Skin epidermis (tissue), 12 donors: ENCODE measurements around the gene RXFP1.

Experiments used
- H3K27ac ChIP-seq, 21 experiments: fragments of 200-600 bp; sonication (generic) in 11 of 21; one replicate each; pipeline ENCODE4 v1.5.0; 2020; ENCODE audit warnings: mild to moderate bottlenecking in 3 of 21, inconsistent platforms in 2 of 21, moderate library complexity in 2 of 21
- H3K4me3 ChIP-seq, 7 experiments: fragments of 200-600 bp; sonication (generic) in 2 of 7; one replicate each; pipeline ENCODE4 v1.5.0; 2020; ENCODE audit warnings: inconsistent platforms in 2 of 7, mild to moderate bottlenecking in 2 of 7, moderate library complexity in 1 of 7

RXFP1 gene

GRCh38 chr4:158521484-158522088 lies at the start of gene RXFP1:
TSS of gene RXFP1 (plus strand) at chr4:158521882. CDS start at chr4:158521977, 95 bp downstream.
- H3K27ac ChIP-seq, result no peak within 1 kb of the TSS
- no peak within 1 kb of the TSS for H3K4me3 ChIP-seq

GRCh38 chr4:158481811-158482210 lies 39.9 kb upstream of the RXFP1 start:
- no peak overlapping the region for H3K4me3 ChIP-seq

GRCh38 chr4:158484173-158484885 lies 37.4 kb upstream of the RXFP1 start:
- Histone ChIP-seq H3K27ac (no peak overlapping the region), H3K4me3 (no peak overlapping the region)

More at GRCh38 chr4:158481811-158482210, 39.9 kb upstream of the RXFP1 start:
- no peak overlapping the region for H3K27ac ChIP-seq

- H3K27ac ChIP-seq, result no peak overlapping the region
These were observed 31.1 kb upstream of the RXFP1 start for GRCh38 chr4:158490629-158491028.

GRCh38 chr4:158492391-158492790 lies 29.3 kb upstream of the RXFP1 start:
- Histone ChIP-seq H3K27ac (no peak overlapping the region), H3K4me3 (no peak overlapping the region)

More at GRCh38 chr4:158490629-158491028, 31.1 kb upstream of the RXFP1 start:
- H3K4me3 ChIP-seq, result no peak overlapping the region

GRCh38 chr4:158496030-158496741 lies 25.5 kb upstream of the RXFP1 start:
- Histone ChIP-seq H3K4me3 (no peak overlapping the region), H3K27ac (no peak overlapping the region)

- Histone ChIP-seq H3K4me3 (no peak overlapping the region), H3K27ac (no peak overlapping the region)
These were observed 21.6 kb upstream of the RXFP1 start for GRCh38 chr4:158500054-158500453.

GRCh38 chr4:158513256-158513655 lies 8.4 kb upstream of the RXFP1 start:
- H3K27ac ChIP-seq, result no peak overlapping the region
- no peak overlapping the region for H3K4me3 ChIP-seq

GRCh38 chr4:158519226-158519625 lies 2.5 kb upstream of the RXFP1 start:
- H3K27ac ChIP-seq, result no peak overlapping the region
- no peak overlapping the region for H3K4me3 ChIP-seq

- no peak overlapping the region for H3K4me3 ChIP-seq
- no peak overlapping the region for H3K27ac ChIP-seq
These were observed 2.4 kb downstream of the RXFP1 start for GRCh38 chr4:158523990-158524535.

- H3K27ac ChIP-seq, result no peak overlapping the region
- H3K4me3 ChIP-seq, result no peak overlapping the region
These were observed 5.8 kb downstream of the RXFP1 start for GRCh38 chr4:158527516-158527915.

GRCh38 chr4:158529505-158529904 lies 7.8 kb downstream of the RXFP1 start:
- Histone ChIP-seq H3K27ac (no peak overlapping the region), H3K4me3 (no peak overlapping the region)

- Histone ChIP-seq H3K27ac (no peak overlapping the region), H3K4me3 (no peak overlapping the region)
These were observed 8.7 kb downstream of the RXFP1 start for GRCh38 chr4:158530381-158530780.

GRCh38 chr4:158530898-158531297 lies 9.2 kb downstream of the RXFP1 start:
- Histone ChIP-seq H3K4me3 (no peak overlapping the region), H3K27ac (no peak overlapping the region)

- Histone ChIP-seq H3K27ac (no peak overlapping the region), H3K4me3 (no peak overlapping the region)
These were observed 11.0 kb downstream of the RXFP1 start for GRCh38 chr4:158532556-158533231.

- H3K27ac ChIP-seq, result no peak overlapping the region
- no peak overlapping the region for H3K4me3 ChIP-seq
These were observed 13.0 kb downstream of the RXFP1 start for GRCh38 chr4:158534727-158535126.

- Histone ChIP-seq H3K4me3 (no peak overlapping the region), H3K27ac (no peak overlapping the region)
These were observed 13.5 kb downstream of the RXFP1 start for GRCh38 chr4:158535130-158535614.

- Histone ChIP-seq H3K27ac (no peak overlapping the region), H3K4me3 (no peak overlapping the region)
These were observed 15.2 kb downstream of the RXFP1 start for GRCh38 chr4:158536833-158537232.

- Histone ChIP-seq H3K27ac (no peak overlapping the region), H3K4me3 (no peak overlapping the region)
These were observed 16.5 kb downstream of the RXFP1 start for GRCh38 chr4:158538176-158538575.

GRCh38 chr4:158538911-158539310 lies 17.2 kb downstream of the RXFP1 start:
- no peak overlapping the region for H3K27ac ChIP-seq
- H3K4me3 ChIP-seq, result no peak overlapping the region
